NOMO-1 (cell line): ENCODE measurements around the gene C16orf90.
"Not testable (repeated sequence)": the region's sequence is repeated elsewhere in the genome, so short reads cannot be mapped to it uniquely, and the experiment has no call there.

Source experiments
- DNase-seq, 2 experiments: peaks; one replicate each; lab custom pipeline; 2025; ENCODE audit not compliant: unreplicated experiment in 2 of 2; lab: John Stamatoyannopoulos, UW

C16orf90 gene

GRCh38 chr16:3485097-3485745 lies 10.1 kb downstream of the C16orf90 start:
- DNase-seq, result no peak

DNA sequence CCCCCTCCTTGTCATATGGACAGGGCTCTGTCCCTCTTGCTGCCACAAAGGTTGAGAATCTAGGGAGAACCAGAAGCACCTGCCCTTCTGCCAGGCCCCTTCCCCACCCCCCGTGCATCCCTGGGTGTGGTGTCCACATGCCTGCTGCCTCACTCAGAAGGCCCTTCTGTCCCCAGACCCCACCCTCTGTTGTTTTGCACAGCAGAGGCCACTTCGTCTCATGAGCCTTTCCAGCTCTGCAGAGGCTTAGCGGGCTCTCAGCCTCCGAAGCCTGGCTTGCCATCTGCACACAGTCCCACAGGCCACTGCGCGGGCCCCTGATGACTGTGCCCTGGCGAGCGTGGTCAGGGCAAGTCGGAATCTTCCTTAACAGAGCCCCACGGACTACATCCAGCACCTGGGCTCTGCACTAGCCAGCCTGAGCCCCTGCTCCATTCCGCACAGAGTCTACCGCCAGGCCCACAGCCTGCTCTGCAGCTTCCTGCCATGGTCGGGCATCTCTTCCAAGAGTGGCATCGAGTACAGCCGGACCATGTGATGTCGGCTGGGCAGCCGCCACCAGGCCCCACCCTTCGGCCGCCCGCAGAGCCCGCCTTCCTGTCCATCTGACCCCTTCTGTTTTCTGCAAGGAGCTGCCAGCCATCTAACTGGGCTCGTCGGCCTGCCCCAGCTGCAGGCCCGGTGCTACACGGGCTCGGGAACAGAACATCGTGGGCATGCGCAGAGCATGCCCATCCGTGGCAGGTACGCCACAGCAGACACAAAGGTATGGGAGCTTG lies 10.8 kb downstream of the C16orf90 start:
- DNase-seq, result no peak

GRCh38 chr16:3482659-3483241 lies 12.5 kb downstream of the C16orf90 start:
- no peak for DNase-seq

DNA sequence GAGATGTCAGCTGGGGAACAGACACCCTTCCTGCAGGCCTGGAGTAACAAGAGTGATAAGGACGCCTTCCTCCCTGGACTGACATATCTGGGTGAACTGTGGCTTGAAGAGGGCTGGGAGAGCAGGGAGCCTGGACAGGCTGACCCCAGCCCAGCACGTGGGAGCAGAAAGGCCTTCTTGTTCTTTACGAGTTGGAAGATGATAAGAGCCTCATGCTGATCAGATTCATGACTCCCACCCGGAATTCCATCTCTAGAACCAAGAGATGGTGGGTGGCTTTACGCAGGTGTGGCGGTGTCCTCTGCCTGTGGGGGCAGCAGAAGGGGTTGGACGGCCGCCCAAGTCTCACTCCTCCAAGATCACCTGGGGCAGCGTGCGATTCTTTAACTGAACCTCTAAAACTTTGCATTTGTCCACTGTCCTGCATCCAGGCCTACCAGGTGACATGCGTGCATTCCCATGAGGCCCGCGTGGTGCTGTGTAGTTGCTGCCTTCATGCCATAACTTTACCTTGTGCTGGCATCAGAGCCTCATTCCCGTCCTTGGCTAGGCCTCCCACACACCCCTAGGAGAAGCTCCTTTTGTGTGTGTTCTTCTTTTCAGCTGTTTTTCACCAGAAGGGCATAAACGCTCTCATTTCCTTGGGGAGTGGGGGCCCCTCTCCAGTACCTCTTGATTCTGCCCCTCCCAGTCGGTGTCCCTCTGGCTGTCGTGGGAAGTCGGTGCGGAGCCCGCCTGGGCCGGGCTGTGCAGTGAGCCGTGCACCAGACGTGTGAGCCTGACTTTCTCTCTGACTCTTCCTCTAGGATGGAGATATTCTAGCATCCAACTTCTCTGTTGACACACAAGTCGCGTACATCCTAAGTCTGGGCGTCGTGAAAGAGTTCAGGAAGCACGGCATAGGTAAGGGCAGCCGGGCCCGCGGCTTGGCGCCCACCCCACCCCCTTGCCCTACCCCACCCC lies 13.3 kb downstream of the C16orf90 start:
- no peak for DNase-seq

GRCh38 chr16:3480901-3481695 lies 14.2 kb downstream of the C16orf90 start:
- DNase-seq, result no peak

DNA sequence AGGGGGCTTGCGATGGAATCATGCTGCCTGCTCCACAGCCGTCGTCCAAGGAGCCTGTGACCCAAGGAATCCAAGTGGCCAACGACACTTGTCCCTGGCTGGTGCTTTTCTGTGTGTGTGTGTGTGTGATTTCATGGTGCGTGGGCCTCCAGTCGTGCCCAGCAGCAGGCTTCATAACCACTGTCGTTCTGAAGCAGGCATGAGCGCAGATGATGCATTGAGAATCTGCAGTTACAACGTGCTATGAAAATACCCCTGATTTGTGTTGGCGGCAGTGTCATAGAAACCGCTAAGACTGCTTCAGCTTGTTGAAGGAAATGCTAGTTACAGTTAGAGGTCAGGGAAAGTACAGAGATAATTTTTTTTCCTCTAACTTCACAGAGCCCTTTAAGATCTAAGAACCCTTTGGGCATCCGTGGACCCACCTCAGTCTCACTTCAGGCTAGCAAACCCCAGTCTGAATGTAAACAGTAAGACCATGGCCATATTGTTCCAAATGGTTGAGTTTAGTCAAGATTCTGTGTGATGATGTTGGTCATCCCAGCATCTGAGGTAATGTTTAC lies 15.6 kb downstream of the C16orf90 start:
- no peak for DNase-seq

DNA sequence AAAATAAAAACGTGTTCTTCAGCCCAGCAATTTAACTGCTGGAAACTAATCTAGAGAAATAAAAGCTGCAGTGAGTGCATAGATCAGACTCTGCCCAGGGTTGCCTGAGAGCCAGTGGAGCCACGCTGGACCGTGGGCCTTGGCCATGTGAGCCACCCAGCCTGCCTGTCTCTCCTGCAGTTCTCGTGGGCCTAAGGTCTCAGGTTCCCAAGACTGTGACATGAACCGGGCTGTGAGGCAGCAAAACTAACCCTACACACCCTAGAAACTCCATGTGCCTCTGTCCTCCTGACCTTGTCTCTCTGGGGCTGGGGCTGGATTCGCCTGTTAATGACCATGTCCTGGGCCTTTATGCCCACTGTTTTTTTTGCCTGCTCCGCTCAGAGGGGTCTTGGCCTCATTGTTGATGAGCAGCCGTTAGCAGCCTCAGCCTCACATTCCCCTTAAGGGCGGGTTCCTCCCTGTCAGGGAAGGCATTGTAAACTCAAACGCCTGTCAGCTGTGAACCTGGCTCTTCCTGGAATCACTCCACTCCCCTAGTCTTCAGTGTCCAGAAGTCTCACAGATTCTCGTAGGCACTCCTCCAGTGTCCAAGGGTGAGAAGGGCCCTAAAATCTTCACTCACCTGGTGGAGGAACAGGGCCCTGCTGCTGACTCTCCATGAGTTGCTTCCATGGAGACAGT lies 16.9 kb downstream of the C16orf90 start:
- DNase-seq, result no peak

- no peak for DNase-seq
Measured at GRCh38 chr16:3476409-3476808, 18.9 kb downstream of the C16orf90 start.

DNA sequence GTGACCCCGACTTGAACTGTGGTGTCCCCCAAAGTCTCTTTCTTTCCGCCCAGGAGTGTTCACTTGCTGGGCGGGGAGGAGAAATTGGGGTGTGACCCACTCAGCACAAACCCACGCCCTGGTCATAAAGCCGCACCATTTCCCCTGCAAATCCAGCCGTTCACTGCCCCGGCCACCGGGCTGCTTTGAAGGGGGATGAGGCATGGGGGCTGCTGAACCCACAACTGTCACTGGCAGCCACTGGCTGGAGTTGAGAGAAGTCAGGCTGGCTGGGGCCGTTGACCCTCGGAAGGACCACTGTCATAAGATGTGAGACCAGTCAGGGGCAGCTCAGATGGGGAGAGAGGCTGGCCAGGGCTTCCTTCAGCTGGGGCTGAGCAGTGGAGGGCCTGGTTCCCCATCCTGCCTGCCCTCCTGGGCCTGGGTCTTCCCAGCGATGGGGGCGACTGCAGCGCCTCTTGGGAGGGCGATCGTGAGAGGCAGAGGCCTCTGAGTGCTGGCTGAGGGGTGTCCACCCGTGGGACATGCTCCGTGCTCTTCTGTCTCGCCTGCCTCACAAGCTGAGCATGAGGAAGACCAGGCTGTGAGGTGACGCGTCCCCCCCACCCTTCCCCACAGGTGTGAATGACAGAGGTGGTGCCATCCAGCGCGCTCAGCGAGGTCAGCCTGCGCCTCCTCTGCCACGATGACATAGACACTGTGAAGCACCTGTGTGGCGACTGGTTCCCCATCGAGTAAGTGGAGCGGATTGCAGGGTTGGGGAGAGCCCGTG lies 19.5 kb downstream of the C16orf90 start:
- DNase-seq, result no peak

- DNase-seq, result not testable (repeated sequence)
Measured at GRCh38 chr16:3474870-3475269, 20.4 kb downstream of the C16orf90 start.

DNA sequence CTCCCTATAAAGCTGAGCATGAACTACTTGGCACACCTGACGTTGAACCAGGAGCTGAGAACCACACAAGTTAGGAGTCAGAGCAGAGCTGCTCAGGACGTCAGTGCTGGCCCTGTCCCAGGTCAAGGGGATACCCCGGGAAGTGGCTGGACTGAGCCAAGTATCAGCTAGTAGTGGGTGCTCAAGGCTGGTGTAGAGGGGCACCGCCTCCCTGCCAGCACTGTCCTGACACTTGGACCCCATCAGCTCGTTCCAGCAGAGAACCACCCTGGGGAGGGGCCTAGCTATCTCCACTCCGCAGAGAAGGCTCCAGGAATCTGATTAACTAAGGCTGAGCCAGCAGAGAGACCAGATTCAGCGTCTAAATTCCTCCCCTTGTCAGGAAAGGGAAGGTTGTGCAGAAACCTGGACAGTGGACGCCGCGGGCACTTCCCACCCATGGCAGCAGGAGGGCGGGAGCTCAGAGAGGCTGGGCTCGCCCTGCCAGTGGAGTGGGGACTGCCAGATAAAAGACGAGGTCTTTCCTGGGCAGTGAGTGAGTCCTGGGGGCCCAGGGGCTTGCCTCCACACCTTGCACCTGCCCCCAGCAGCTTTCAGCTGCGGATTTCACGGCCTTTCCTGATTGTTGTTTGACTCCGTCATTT lies 21.0 kb downstream of the C16orf90 start:
- DNase-seq, result no peak

DNA sequence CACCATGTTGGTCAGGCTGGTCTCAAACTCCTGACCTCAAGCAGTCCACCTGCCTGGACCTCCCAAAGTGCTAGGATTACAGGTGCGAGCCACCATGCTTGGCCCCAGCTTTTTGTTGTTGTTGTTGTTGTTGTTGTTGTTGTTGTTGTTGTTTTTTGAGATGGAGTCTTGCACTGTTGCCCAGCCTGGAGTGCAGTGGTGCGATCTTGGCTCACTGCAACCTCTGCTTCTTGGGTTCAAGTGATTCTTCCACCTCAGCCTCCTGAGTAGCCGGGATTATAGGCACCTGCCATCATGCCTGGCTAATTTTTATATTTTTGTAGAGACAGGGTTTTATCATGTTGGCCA lies 21.7 kb downstream of the C16orf90 start:
- not testable (repeated sequence) for DNase-seq

GRCh38 chr16:3472878-3473595 lies 22.3 kb downstream of the C16orf90 start:
- no peak for DNase-seq

- no peak for DNase-seq
Measured at GRCh38 chr16:3471518-3472176, 23.6 kb downstream of the C16orf90 start.

DNA sequence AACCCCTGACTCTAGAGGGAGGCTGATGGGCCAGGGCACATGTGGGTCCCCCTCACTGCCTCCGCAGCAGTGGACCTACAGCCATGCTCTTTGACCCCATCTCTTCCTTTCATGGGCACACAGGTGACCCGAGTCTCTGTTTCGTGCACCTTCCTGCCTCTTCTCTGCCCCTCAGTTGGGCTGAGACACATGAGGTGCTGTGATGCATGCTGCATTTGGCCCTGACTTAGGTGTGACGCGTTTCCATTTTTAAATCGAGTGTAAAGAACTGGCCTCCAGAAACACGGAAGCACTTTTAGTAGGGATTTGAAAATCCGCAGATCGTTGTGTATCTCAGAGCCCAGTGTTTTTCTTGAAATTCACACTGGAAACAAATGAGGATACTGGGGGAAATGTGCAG lies 24.6 kb downstream of the C16orf90 start:
- DNase-seq, result no peak

- DNase-seq, result no peak
Measured at GRCh38 chr16:3469736-3470135, 25.6 kb downstream of the C16orf90 start.

GRCh38 chr16:3468501-3468900 lies 26.8 kb downstream of the C16orf90 start:
- DNase-seq, result no peak
